Loucy (cell line): ENCODE data around the gene NCDN.
"Not testable (repeated sequence)": the region's sequence is repeated elsewhere in the genome, so short reads cannot be mapped to it uniquely, and the experiment has no call there.

Experiments used
- H2AFZ ChIP-seq: fragments of 200-600 bp; sonication (generic); 2 replicates; pipeline ENCODE4 v1.6.0; 2016; ENCODE audit warnings: antibody characterized with exemption, mild to moderate bottlenecking, low read length, moderate library complexity
- H3F3A ChIP-seq: fragments of 200-600 bp; 2 replicates; pipeline ENCODE4 v1.6.0; 2016; ENCODE audit warnings: antibody characterized with exemption, low read depth, mild to moderate bottlenecking
- H3K27me3 ChIP-seq: fragments of 200-600 bp; sonication (generic); 2 replicates; pipeline ENCODE4 v1.6.1; 2014; ENCODE audit warnings: low read length, mild to moderate bottlenecking; ENCODE audit not compliant: insufficient read depth, poor library complexity, severe bottlenecking
- H3K36me3 ChIP-seq: fragments of 200-600 bp; sonication (generic); 2 replicates; pipeline ENCODE4 v1.6.1; 2016; ENCODE audit warnings: low read length; ENCODE audit not compliant: insufficient read depth
- H3K4me1 ChIP-seq: fragments of 200-600 bp; sonication (generic); 2 replicates; pipeline ENCODE4 v1.5.1; 2014; ENCODE audit warnings: low read length, mild to moderate bottlenecking; ENCODE audit not compliant: insufficient read depth, poor library complexity, severe bottlenecking
- H3K4me2 ChIP-seq: fragments of 200-600 bp; sonication (generic); 2 replicates; pipeline ENCODE4 v1.6.0; 2014; ENCODE audit warnings: antibody characterized with exemption, low read length, low read depth, mild to moderate bottlenecking; ENCODE audit not compliant: poor library complexity, severe bottlenecking
- H3K4me3 ChIP-seq: fragments of 200-600 bp; sonication (generic); 2 replicates; pipeline ENCODE4 v1.5.1; 2014; ENCODE audit warnings: low read length, mild to moderate bottlenecking, mixed read lengths; ENCODE audit not compliant: poor library complexity, severe bottlenecking
- H3K79me2 ChIP-seq: fragments of 200-600 bp; sonication (generic); 2 replicates; pipeline ENCODE4 v1.6.1; 2014; ENCODE audit warnings: low read length; ENCODE audit not compliant: insufficient read depth
- H3K9ac ChIP-seq: fragments of 200-600 bp; sonication (generic); 2 replicates; pipeline ENCODE4 v1.6.0; 2014; ENCODE audit warnings: mild to moderate bottlenecking, low read depth, low read length, moderate library complexity; ENCODE audit not compliant: poor library complexity, severe bottlenecking
- H3K9me2 ChIP-seq: fragments of 200-600 bp; sonication (generic); replicated peaks from 2 replicates; pipeline ENCODE4 v1.6.1; 2016; ENCODE audit warnings: low read depth, low read length, mixed read lengths
- H3K9me3 ChIP-seq: fragments of 200-600 bp; sonication (generic); 2 replicates; pipeline ENCODE4 v1.6.1; 2014; ENCODE audit warnings: mild to moderate bottlenecking, antibody characterized with exemption, low read length, low read depth; ENCODE audit not compliant: insufficient read depth
- H4K20me1 ChIP-seq: fragments of 200-600 bp; sonication (generic); 2 replicates; pipeline ENCODE4 v1.6.0; 2014; ENCODE audit warnings: antibody characterized with exemption, low read length, mild to moderate bottlenecking; ENCODE audit not compliant: insufficient read depth, poor library complexity, severe bottlenecking
- EZH2phosphoT487 ChIP-seq: fragments of 200-600 bp; IDR thresholded peaks from 2 replicates; pipeline ENCODE4 v1.6.1; 2018; ENCODE audit warnings: antibody characterized with exemption, mild to moderate bottlenecking, moderate library complexity, borderline replicate concordance
- TF ChIP-seq, protein P1 (sequence below): fragments of 200-600 bp; sonication (generic); conservative IDR thresholded peaks from 2 replicates; pipeline ENCODE4 v1.5.1; 2014; ENCODE audit warnings: mild to moderate bottlenecking, antibody characterized with exemption, low read length

Gene NCDN

GRCh38 chr1:35574655-35575415, 17.2 kb downstream of the NCDN start:
- peak overlapping the region; percentile 93 for H3K9ac ChIP-seq
- peaks cover 33% of the 10 kb centered on the region for H3K79me2 ChIP-seq
- H3K36me3 ChIP-seq, result no peaks in the 10 kb centered on the region
- H2AFZ ChIP-seq, result no peak overlapping the region
- no peaks in the 10 kb centered on the region for H4K20me1 ChIP-seq
- no peaks in the 10 kb centered on the region for H3F3A ChIP-seq
- H3K27me3 ChIP-seq, result no peaks in the 10 kb centered on the region
- H3K9me2 ChIP-seq, result no peaks in the 10 kb centered on the region
- no peak overlapping the region for H3K4me2 ChIP-seq
- TF ChIP-seq, protein P1, sequence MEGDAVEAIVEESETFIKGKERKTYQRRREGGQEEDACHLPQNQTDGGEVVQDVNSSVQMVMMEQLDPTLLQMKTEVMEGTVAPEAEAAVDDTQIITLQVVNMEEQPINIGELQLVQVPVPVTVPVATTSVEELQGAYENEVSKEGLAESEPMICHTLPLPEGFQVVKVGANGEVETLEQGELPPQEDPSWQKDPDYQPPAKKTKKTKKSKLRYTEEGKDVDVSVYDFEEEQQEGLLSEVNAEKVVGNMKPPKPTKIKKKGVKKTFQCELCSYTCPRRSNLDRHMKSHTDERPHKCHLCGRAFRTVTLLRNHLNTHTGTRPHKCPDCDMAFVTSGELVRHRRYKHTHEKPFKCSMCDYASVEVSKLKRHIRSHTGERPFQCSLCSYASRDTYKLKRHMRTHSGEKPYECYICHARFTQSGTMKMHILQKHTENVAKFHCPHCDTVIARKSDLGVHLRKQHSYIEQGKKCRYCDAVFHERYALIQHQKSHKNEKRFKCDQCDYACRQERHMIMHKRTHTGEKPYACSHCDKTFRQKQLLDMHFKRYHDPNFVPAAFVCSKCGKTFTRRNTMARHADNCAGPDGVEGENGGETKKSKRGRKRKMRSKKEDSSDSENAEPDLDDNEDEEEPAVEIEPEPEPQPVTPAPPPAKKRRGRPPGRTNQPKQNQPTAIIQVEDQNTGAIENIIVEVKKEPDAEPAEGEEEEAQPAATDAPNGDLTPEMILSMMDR, result no peak
- TF ChIP-seq EZH2phosphoT487, result no peak
- H3K4me1 ChIP-seq, result peaks cover 34% of the 10 kb centered on the region
- no peaks in the 10 kb centered on the region for H3K9me3 ChIP-seq
- no peak overlapping the region for H3K4me3 ChIP-seq

GRCh38 chr1:35575416-35575958, 17.9 kb downstream of the NCDN start:
- Histone ChIP-seq H3K36me3 (no peaks in the 10 kb centered on the region), H3K79me2 (peaks cover 38% of the 10 kb centered on the region), H3F3A (no peaks in the 10 kb centered on the region), H3K9me2 (no peaks in the 10 kb centered on the region), H3K9me3 (no peaks in the 10 kb centered on the region), H3K4me3 (no peak overlapping the region), H3K4me1 (peaks cover 34% of the 10 kb centered on the region), H3K9ac (peak overlapping the region; percentile 93), H2AFZ (no peak overlapping the region), H3K27me3 (no peaks in the 10 kb centered on the region), H3K4me2 (peak overlapping the region; percentile 86), H4K20me1 (no peaks in the 10 kb centered on the region)
- no peak for TF ChIP-seq EZH2phosphoT487
- TF ChIP-seq, protein P1, result no peak

DNA sequence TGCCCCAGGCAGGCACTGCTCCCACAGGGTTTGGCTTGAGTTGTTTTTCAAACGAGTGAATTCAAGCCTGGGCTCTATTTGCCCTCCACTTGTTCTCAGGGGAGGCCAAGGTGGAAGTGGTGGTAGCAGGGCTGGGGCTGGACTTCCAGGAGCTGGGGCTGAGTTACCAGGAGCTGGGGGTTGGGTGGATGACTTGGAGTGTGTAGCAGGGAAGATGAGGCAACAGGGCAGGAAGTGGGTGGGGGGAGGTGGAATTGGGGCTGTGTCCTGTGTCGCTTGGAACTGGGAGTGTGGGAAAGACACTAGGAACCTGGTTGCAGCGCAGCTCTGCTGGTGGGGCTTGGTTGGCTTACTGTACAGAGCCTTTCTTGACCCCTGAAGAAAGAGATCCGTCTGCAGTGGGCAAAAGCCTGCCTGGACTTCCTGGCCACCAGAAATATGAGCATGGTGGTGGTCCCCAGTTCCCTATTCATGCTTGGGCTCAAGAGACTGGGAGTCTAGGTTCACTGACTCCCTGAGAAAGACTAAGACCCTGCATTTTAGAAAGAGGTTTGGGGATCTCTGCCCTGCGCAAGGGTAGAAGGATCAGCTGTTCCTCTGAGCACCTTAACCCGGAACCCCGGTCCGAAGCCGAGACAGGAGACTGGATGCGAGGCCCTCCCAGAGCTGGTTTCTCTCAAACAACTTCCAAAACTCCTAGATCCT, 18.6 kb downstream of the NCDN start:
- Histone ChIP-seq H4K20me1 (no peaks in the 10 kb centered on the region), H3K4me1 (peaks cover 40% of the 10 kb centered on the region), H3K36me3 (no peaks in the 10 kb centered on the region), H3K9me3 (no peaks in the 10 kb centered on the region), H3K9ac (peak overlapping the region; percentile 93), H3K79me2 (peaks cover 38% of the 10 kb centered on the region), H3K4me2 (peak overlapping the region; percentile 86), H3K9me2 (no peaks in the 10 kb centered on the region), H2AFZ (no peak overlapping the region), H3K27me3 (no peaks in the 10 kb centered on the region), H3F3A (peaks cover 3% of the 10 kb centered on the region; the same call in 1 of the 2 replicates), H3K4me3 (peak overlapping the region; percentile 89)
- TF ChIP-seq, protein P1, result no peak
- no peak for TF ChIP-seq EZH2phosphoT487

- H3K36me3 ChIP-seq, H2AFZ ChIP-seq, H3K9me3 ChIP-seq, H3F3A ChIP-seq, H3K27me3 ChIP-seq, H4K20me1 ChIP-seq, H3K9me2 ChIP-seq: not testable (repeated sequence)
- peak overlapping the region; percentile 86 for H3K4me2 ChIP-seq
- peaks cover 38% of the 10 kb centered on the region for H3K79me2 ChIP-seq
- peaks cover 41% of the 10 kb centered on the region for H3K4me1 ChIP-seq
- H3K9ac ChIP-seq, result peak overlapping the region; percentile 93
- H3K4me3 ChIP-seq, result peak overlapping the region; percentile 89
Observed at GRCh38 chr1:35576766-35577070, 19.1 kb downstream of the NCDN start.
